HG03558 (cell line): ENCODE results near the gene STIM2.

Experiments
- ATAC-seq: cut with Tn5 transposase; IDR thresholded peaks from one replicate; pipeline ENCODE4 v1.9.1; 2021; ENCODE audit warnings: moderate number of reproducible peaks; ENCODE audit not compliant: unreplicated experiment; ENCODE audit errors: extremely low read depth

Gene STIM2

GRCh38 chr4:27068151-27068867 is 207.7 kb downstream of the STIM2 start:
- ATAC-seq, result no peak
